H1 (cell line): Measurements from ENCODE around the gene TMTC2. TPM values are rescaled to one million over a fixed set of nuclear protein-coding genes. Genes with fewer than 3 reads are reported as not detected.

Experiments used
- CTCF ChIA-PET: fragments of 300-600 bp; sonication (Branson Sonifier 250); formaldehyde crosslinking; loops from one replicate; lab custom pipeline; 2021; ENCODE audit not compliant: partially characterized antibody; lab: Charles Lee
- POLR2A ChIA-PET: fragments of 300-600 bp; sonication (Branson Sonifier 250); formaldehyde crosslinking; loops from one replicate; lab custom pipeline; 2021; ENCODE audit warnings: inconsistent platforms; ENCODE audit not compliant: partially characterized antibody; lab: Charles Lee
- DNase-seq, 2 experiments: peaks; one replicate each; pipeline versions ENCODE4 v3.0.0 to v3.0.0-alpha.2; 2010 to 2022; ENCODE audit warnings: low spot score in 2 of 2, low read depth in 1 of 2, mixed read lengths in 1 of 2
- FAIRE-seq: peaks from 2 replicates; lab custom pipeline; 2011; peaks lifted over from hg19 to GRCh38; lab: Jason Lieb, UNC
- H2AFZ ChIP-seq: 2 replicates; pipeline ENCODE4 v1.8.1; 2012; ENCODE audit warnings: low read length, inconsistent platforms
- H2AK5ac ChIP-seq: 2 replicates; pipeline ENCODE4 v1.6.1; 2013; ENCODE audit warnings: low read depth, low read length
- H2BK120ac ChIP-seq: replicated peaks from 2 replicates; pipeline ENCODE3; 2013; ENCODE audit warnings: low read depth, low read length, inconsistent platforms
- H2BK12ac ChIP-seq: 2 replicates; pipeline ENCODE4 v1.6.1; 2013; ENCODE audit warnings: low read depth, low read length
- H2BK15ac ChIP-seq: 2 replicates; pipeline ENCODE4 v1.6.1; 2013; ENCODE audit warnings: low read length
- H2BK20ac ChIP-seq: 2 replicates; pipeline ENCODE4 v1.6.1; 2013; ENCODE audit warnings: low read length
- H2BK5ac ChIP-seq: 2 replicates; pipeline ENCODE4 v1.6.1; 2013; ENCODE audit warnings: low read depth, low read length
- H3K14ac ChIP-seq: 2 replicates; pipeline ENCODE4 v1.6.1; 2013; ENCODE audit warnings: inconsistent platforms; ENCODE audit not compliant: insufficient read length
- H3K18ac ChIP-seq: 2 replicates; pipeline ENCODE4 v1.6.1; 2013; ENCODE audit warnings: low read length; ENCODE audit errors: extremely low read depth
- H3K23ac ChIP-seq: 2 replicates; pipeline ENCODE4 v1.6.1; 2013; ENCODE audit warnings: inconsistent platforms; ENCODE audit not compliant: insufficient read length
- H3K23me2 ChIP-seq: 2 replicates; pipeline ENCODE4 v1.6.1; 2013; ENCODE audit warnings: low read depth, low read length
- H3K27ac ChIP-seq: 2 replicates; pipeline ENCODE4 v1.6.1; 2011; ENCODE audit warnings: low read depth, low read length, inconsistent platforms
- H3K27me3 ChIP-seq, 4 experiments: replicated peaks in 1 of 4; 1 replicate in 1 of 4; 2 replicates in 3 of 4; pipeline versions ENCODE4 v1.6.1 to v1.8.1; 2011 to 2013; ENCODE audit warnings: low read length in 3 of 4, mild to moderate bottlenecking in 3 of 4, inconsistent platforms in 2 of 4, mixed read lengths in 2 of 4, moderate library complexity in 1 of 4; ENCODE audit not compliant: control insufficient read depth in 3 of 4, insufficient read depth in 3 of 4; ENCODE audit errors: extremely low read depth in 1 of 4
- H3K36me3 ChIP-seq, 4 experiments: 2 replicates each; pipeline versions ENCODE4 v1.6.1 to v1.8.1; 2011 to 2013; ENCODE audit warnings: mild to moderate bottlenecking in 4 of 4, low read length in 3 of 4, moderate library complexity in 2 of 4, control low read depth in 1 of 4, inconsistent platforms in 1 of 4; ENCODE audit not compliant: insufficient read depth in 4 of 4, control insufficient read depth in 2 of 4
- H3K4ac ChIP-seq: replicated peaks from 2 replicates; pipeline ENCODE3; 2013; ENCODE audit warnings: low read length, low read depth, mixed read lengths, inconsistent platforms; ENCODE audit not compliant: insufficient read length
- H3K4me1 ChIP-seq, 4 experiments: replicated peaks in 1 of 4; 1 replicate in 1 of 4; 2 replicates in 3 of 4; pipeline versions ENCODE4 v1.6.1 to v1.8.1; 2011 to 2013; ENCODE audit warnings: low read length in 3 of 4, inconsistent platforms in 2 of 4, mixed read lengths in 1 of 4; ENCODE audit not compliant: insufficient read depth in 4 of 4, control insufficient read depth in 3 of 4
- H3K4me2 ChIP-seq, 2 experiments: 2 replicates each; pipeline versions ENCODE4 v1.6.1 to v1.8.1; 2011 to 2013; ENCODE audit warnings: low read depth in 2 of 2, low read length in 2 of 2, control low read depth in 1 of 2, inconsistent platforms in 1 of 2, mild to moderate bottlenecking in 1 of 2; ENCODE audit not compliant: insufficient read depth in 1 of 2
- H3K4me3 ChIP-seq, 4 experiments: fragments of 200-600, 300-600 bp in 1 of 4; sonication (generic), shearing (Covaris generic), sonication (Bioruptor Twin) in 1 of 4; 2 replicates each; pipeline versions ENCODE4 v1.5.1 to v1.8.1; 2011 to 2016; ENCODE audit warnings: low read length in 4 of 4, low read depth in 3 of 4, control low read depth in 2 of 4, inconsistent platforms in 2 of 4, mild to moderate bottlenecking in 2 of 4, mixed read lengths in 1 of 4, moderate library complexity in 1 of 4; ENCODE audit not compliant: insufficient read depth in 2 of 4; ENCODE audit errors: extremely low read depth in 1 of 4
- H3K56ac ChIP-seq: replicated peaks from 2 replicates; pipeline ENCODE3; 2013; ENCODE audit warnings: low read depth, mild to moderate bottlenecking, mixed read lengths, low read length, inconsistent platforms; ENCODE audit not compliant: insufficient read length
- H3K79me1 ChIP-seq: 2 replicates; pipeline ENCODE4 v1.6.1; 2013; ENCODE audit warnings: low read depth, low read length, control low read depth
- H3K79me2 ChIP-seq, 2 experiments: 2 replicates each; pipeline versions ENCODE4 v1.6.1 to v1.8.1; 2012 to 2013; ENCODE audit warnings: low read length in 2 of 2, mild to moderate bottlenecking in 2 of 2, inconsistent platforms in 1 of 2; ENCODE audit not compliant: insufficient read depth in 2 of 2, control insufficient read depth in 1 of 2
- H3K9ac ChIP-seq, 4 experiments: replicated peaks in 1 of 4; 1 replicate in 1 of 4; 2 replicates in 3 of 4; pipeline versions ENCODE4 v1.6.1 to v1.8.1; 2011 to 2013; ENCODE audit warnings: low read depth in 3 of 4, low read length in 3 of 4, control low read depth in 2 of 4, mild to moderate bottlenecking in 2 of 4, moderate library complexity in 2 of 4, inconsistent platforms in 1 of 4; ENCODE audit errors: extremely low read depth in 1 of 4
- H3K9me3 ChIP-seq, 2 experiments: 2 replicates each; pipeline versions ENCODE4 v1.6.1 to v1.8.1; 2012 to 2013; ENCODE audit warnings: mild to moderate bottlenecking in 2 of 2, moderate library complexity in 2 of 2, control low read depth in 1 of 2, inconsistent platforms in 1 of 2, low read depth in 1 of 2, low read length in 1 of 2, mixed read lengths in 1 of 2; ENCODE audit not compliant: insufficient read depth in 2 of 2
- H4K20me1 ChIP-seq, 2 experiments: replicated peaks in 1 of 2; 2 replicates each; pipeline versions ENCODE3 to v1.8.1; 2011 to 2013; ENCODE audit warnings: inconsistent platforms in 2 of 2, low read length in 2 of 2, mild to moderate bottlenecking in 1 of 2; ENCODE audit not compliant: insufficient read depth in 2 of 2, control insufficient read depth in 1 of 2
- H4K5ac ChIP-seq: 2 replicates; pipeline ENCODE4 v1.6.1; 2013; ENCODE audit warnings: low read length, low read depth, mixed read lengths, inconsistent platforms; ENCODE audit not compliant: insufficient read length
- H4K8ac ChIP-seq: 2 replicates; pipeline ENCODE4 v1.8.0; 2013; ENCODE audit warnings: mild to moderate bottlenecking, moderate library complexity, low read length, inconsistent platforms; ENCODE audit not compliant: insufficient read depth; ENCODE audit errors: extremely low read depth
- H4K91ac ChIP-seq: replicated peaks from 2 replicates; pipeline ENCODE3; 2013; ENCODE audit warnings: low read length, mixed read lengths, inconsistent platforms; ENCODE audit not compliant: insufficient read length
- CEBPB ChIP-seq: IDR thresholded peaks from 2 replicates; pipeline ENCODE4 v1.6.1; 2012; ENCODE audit warnings: low read depth, low read length
- CTCF ChIP-seq, 3 experiments: IDR thresholded peaks; 1 replicate in 2 of 3; 2 replicates in 1 of 3; pipeline versions ENCODE4 v1.5.1 to v1.6.1; 2011; ENCODE audit warnings: low read length in 3 of 3, mild to moderate bottlenecking in 3 of 3, inconsistent platforms in 2 of 3, low read depth in 1 of 3, moderate library complexity in 1 of 3; ENCODE audit not compliant: insufficient read depth in 1 of 3; ENCODE audit errors: control extremely low read depth in 1 of 3
- KDM4A ChIP-seq: IDR thresholded peaks from one replicate; pipeline ENCODE4 v1.7.1; 2012; ENCODE audit warnings: low read depth, mild to moderate bottlenecking, moderate library complexity, low read length, inconsistent platforms; ENCODE audit not compliant: severe bottlenecking
- SP4 ChIP-seq: IDR thresholded peaks from 2 replicates; pipeline ENCODE4 v1.6.1; 2012; ENCODE audit warnings: low read length, inconsistent platforms
- polyA plus RNA-seq, 7 experiments: library from polyadenylated mRNA; depleted of rRNA in 3 of 7; stranded (reverse) in 5 of 7; unstranded in 2 of 7; fragments of >200 nt in 5 of 7; fragments of 200-250 nt in 2 of 7; gene quantifications; 1 replicate in 5 of 7; 2 replicates in 1 of 7; 4 replicates in 1 of 7; pipeline versions ENCODE4 v1.2.1 to v1.2.3, GENCODE V29; 2011 to 2013; ENCODE audit warnings: missing spikeins in 2 of 7, mixed read lengths in 2 of 7
- total RNA-seq: library from RNA; stranded (reverse); fragmentation: NEBNext Ultra II Directional; extraction: Animal tissue kit (Norgen Biotek cat#: 25700); gene quantifications from 2 replicates; pipeline ENCODE4 v1.2.1, GENCODE V29; 2021

The TMTC2 gene
- total and polyA plus RNA-seq, 2 of the 8 experiments (the other 6 are each of a cell fraction or from before 2014, with no cell fraction given), result 2.3 to 3.9 TPM

- no peak overlapping the region for H3K27ac ChIP-seq
- H2BK5ac ChIP-seq, result no peak overlapping the region
- H4K8ac ChIP-seq, result no peak overlapping the region
- H3K79me1 ChIP-seq, result no peaks in the 10 kb centered on the region
- ChIA-PET CTCF (interaction anchor here (1.0 kb wide), 1 partner anchor 149 kb away, joined by 3 read pairs; no protein-coding TSS in a partner anchor), POLR2A (no interaction called here)
- no peaks in the 10 kb centered on the region for H3K9me3 ChIP-seq
- H3K4me3 ChIP-seq, result no peak overlapping the region
- no peak overlapping the region for H2BK12ac ChIP-seq
- H4K5ac ChIP-seq, result no peak overlapping the region
- no peak overlapping the region for H3K9ac ChIP-seq
- H4K91ac ChIP-seq, result no peak overlapping the region
- H2AK5ac ChIP-seq, result no peak overlapping the region
- H2BK20ac ChIP-seq, result no peak overlapping the region
- no peak overlapping the region for H3K56ac ChIP-seq
- H3K4me1 ChIP-seq, result peaks cover 0 to 5% (median 0%) of the 10 kb centered on the region in 4 experiments; a peak in 1 of 7 replicates
- FAIRE-seq (no peak), DNase-seq (no peak)
- no peak overlapping the region for H2AFZ ChIP-seq
- H3K27me3 ChIP-seq, result no peaks in the 10 kb centered on the region
- H4K20me1 ChIP-seq, result no peaks in the 10 kb centered on the region
- no peak overlapping the region for H3K23ac ChIP-seq
- H3K14ac ChIP-seq, result no peak overlapping the region
- no peak overlapping the region for H2BK120ac ChIP-seq
- H2BK15ac ChIP-seq, result no peak overlapping the region
- H3K18ac ChIP-seq, result no peak overlapping the region
- H3K4ac ChIP-seq, result no peak overlapping the region
- H3K79me2 ChIP-seq, result no peaks in the 10 kb centered on the region
- no peak overlapping the region for H3K4me2 ChIP-seq
- no peaks in the 10 kb centered on the region for H3K23me2 ChIP-seq
- H3K36me3 ChIP-seq, result no peaks in the 10 kb centered on the region
- no peak for TF ChIP-seq CEBPB
- no peak for TF ChIP-seq KDM4A
- TF ChIP-seq CTCF (IDR thresholded peaks at IDR 0.05; ENCODE audit: control extremely low read depth in 1 of 3, insufficient read depth in 1 of 3, low read depth in 1 of 3, low read length in 3 of 3), result no peak
- no peak for TF ChIP-seq SP4
Measured at GRCh38 chr12:82835217-82835616, 148.5 kb downstream of the TMTC2 start.
